Heart right ventricle (tissue), 16 donors: ENCODE measurements around the gene CFAP68. TPM values are rescaled to one million over a fixed set of nuclear protein-coding genes. Genes with fewer than 3 reads are reported as not detected.

ENCODE experiments used
- ATAC-seq, 8 donors: fragments of 200-7000 bp; cut with Tn5 transposase; one replicate each; pipeline ENCODE4 v1.9.1; 2020; ENCODE audit warnings: mild to moderate bottlenecking in 8 of 8, moderate library complexity in 8 of 8, moderate number of reproducible peaks in 1 of 8
- DNase-seq, 2 donors: peaks; one replicate each; pipeline ENCODE4 v3.0.0-alpha.2; 2020
- H3K27ac ChIP-seq, 10 donors: fragments of 200-600 bp; sonication (generic) in 2 of 10; one replicate each; pipeline versions ENCODE4 v1.5.0 to v1.8.0; 2020 to 2022; ENCODE audit warnings: mild to moderate bottlenecking in 3 of 10
- H3K27me3 ChIP-seq, 7 donors: fragments of 200-600 bp; one replicate each; pipeline ENCODE4 v1.8.0; 2021 to 2022; ENCODE audit warnings: mild to moderate bottlenecking in 2 of 7
- H3K36me3 ChIP-seq, 9 donors: fragments of 200-600 bp; sonication (generic) in 1 of 9; one replicate each; pipeline versions ENCODE4 v1.5.0 to v1.8.0; 2020 to 2022; ENCODE audit warnings: mild to moderate bottlenecking in 2 of 9
- H3K4me1 ChIP-seq, 9 donors: fragments of 200-600 bp; sonication (generic) in 1 of 9; one replicate each; pipeline versions ENCODE4 v1.5.0 to v1.8.0; 2020 to 2022; ENCODE audit warnings: mild to moderate bottlenecking in 4 of 9
- H3K4me3 ChIP-seq, 10 donors: fragments of 200-600 bp; sonication (generic) in 2 of 10; one replicate each; pipeline versions ENCODE4 v1.5.0 to v1.8.0; 2020 to 2022; ENCODE audit warnings: mild to moderate bottlenecking in 7 of 10, moderate library complexity in 2 of 10
- H3K9me3 ChIP-seq, 11 donors: fragments of 200-600 bp in 10 of 11; sonication (generic) in 2 of 11; one replicate each; pipeline versions ENCODE4 v1.5.0 to v1.8.0; 2013 to 2022; ENCODE audit warnings: mild to moderate bottlenecking in 2 of 11, control low read depth in 1 of 11, moderate library complexity in 1 of 11
- CTCF ChIP-seq, 9 donors: fragments of 200-600 bp; sonication (generic) in 2 of 9; IDR thresholded peaks; one replicate each; pipeline versions ENCODE4 v1.5.0 to v1.8.0; 2021 to 2022; ENCODE audit warnings: antibody characterized with exemption in 9 of 9, mild to moderate bottlenecking in 5 of 9, moderate library complexity in 1 of 9
- WGBS, 2 donors: extraction: QIAGEN DNeasy Blood & Tissue Kit; methylation state at CpG; one replicate each; pipeline ENCODE4 v1.1.7; 2013; ENCODE audit warnings: inconsistent platforms in 1 of 2; 5-methylcytosine and 5-hydroxymethylcytosine counted together
- intact Hi-C, 10 donors: fragments of 100-400 bp; cut with DNase I; formaldehyde crosslinking; loops; one replicate each; pipeline versions ENCODE4 v1.11.1 to v1.14.2; 2022
- polyA plus RNA-seq, 2 donors: library from polyadenylated mRNA; stranded (reverse); fragments of 200-250 nt; gene quantifications; one replicate each; pipeline ENCODE4 v1.2.3, GENCODE V29; 2013
- total RNA-seq, 10 donors: library from RNA; stranded (reverse); fragmentation: NEBNext Ultra II Directional in 3 of 10; extraction: Animal tissue kit (Norgen Biotek cat#: 25700) in 3 of 10; gene quantifications; one replicate each; pipeline versions ENCODE4 v1.2.1 to v1.2.4, GENCODE V29; 2021 to 2023
- donor health status: Arrhythmogenic right ventricular cardiomyopathy.
- donor health status: ischemic (EF 13 %, LVEDD 7.1; RV severe dilation, severe dysfunction).
- donor health status: healthy with polysubstance abuse.
- donor health status: DM: no; HTN: yes; CAD: no.
- donor health status: DM: no; HTN: no; CAD: no.
- donor health status: ischemic (EF 25% LVEDD 6.9; RV normal size, moderate dysfunction).
- donor health status: ischemic (EF 25% LVEDD 5.7; RV mildly dilated, moderate dysfunction).
- donor health status: healthy.
- donor health status: DM: yes; HTN: yes; CAD: no.
- donor health status: Ischemic cardiomyopathy.
- donor health status: ischemic (EF 35%, LVEDD 5.7; RV mildly dilated, moderate dysfunction).
- donor health status: nonischemic (EF 11% LVEDD 7.7; RV severe dilation, severe dysfunction).
- donor health status: DM: yes; HTN: yes; CAD: no.
- donor health status: PGD.
- donor health status: ischemic (EF 29% LVEDD 5.4; RV normal size, mild dysfunction).
- donor health status: nonischemic (EF 23%, LVEDD 6.1; RV moderate dilation, normal function).

Gene CFAP68
- total and polyA plus RNA-seq, 12 donors, result 14.7 to 38.5 (median 29.6) TPM

- Histone ChIP-seq H3K9me3 (no peaks in the 10 kb centered on the region), H3K4me1 (peaks cover 0 to 13% (median 6%) of the 10 kb centered on the region in 9 donors), H3K27me3 (no peaks in the 10 kb centered on the region), H3K36me3 (peaks cover 0 to 99% (median 19%) of the 10 kb centered on the region in 9 donors), H3K4me3 (no peak overlapping the region), H3K27ac (no peak overlapping the region)
- 97% methylated on average over 7 of the region's 7 CpGs for WGBS, 2 donors
- no peak for TF ChIP-seq CTCF (IDR thresholded peaks at IDR 0.05)
- DNase-seq, result no peak
- ATAC-seq, result no peak
- intact Hi-C loops, result loop anchor here in 3 of 10 donors (2.0 to 10.0 kb wide), 3 partner anchors 235 to 271 kb away; no protein-coding TSS in a partner anchor
Observed at GRCh38 chr11:111835665-111836064, 43.7 kb upstream of the CFAP68 start.

- no peaks in the 10 kb centered on the region for H3K27me3 ChIP-seq
- H3K36me3 ChIP-seq, result peaks cover 0 to 95% (median 19%) of the 10 kb centered on the region in 9 donors
- no peak for TF ChIP-seq CTCF (IDR thresholded peaks at IDR 0.05)
- DNase-seq (no peak), ATAC-seq (peak in 2 of 8 donors; percentile 28)
- peaks cover 0 to 14% (median 6%) of the 10 kb centered on the region in 9 donors for H3K4me1 ChIP-seq
- H3K27ac ChIP-seq, result no peak overlapping the region
- WGBS, 2 donors, result 81% methylated on average over 1 of the region's 1 CpG
- intact Hi-C loops, result loop anchor here in 3 of 10 donors (5.0 to 10.0 kb wide), 2 partner anchors 249 to 271 kb away; no protein-coding TSS in a partner anchor
- no peak overlapping the region for H3K4me3 ChIP-seq
- H3K9me3 ChIP-seq, result no peaks in the 10 kb centered on the region
Observed at GRCh38 chr11:111836162-111836561, 43.2 kb upstream of the CFAP68 start.

- Histone ChIP-seq H3K27me3 (no peaks in the 10 kb centered on the region), H3K36me3 (peaks cover 0 to 91% (median 19%) of the 10 kb centered on the region in 9 donors), H3K4me1 (peaks cover 0 to 19% (median 6%) of the 10 kb centered on the region in 9 donors), H3K9me3 (no peaks in the 10 kb centered on the region), H3K4me3 (no peak overlapping the region), H3K27ac (peak overlapping the region in 1 of 10 donors; percentile 11)
- DNase-seq (no peak), ATAC-seq (no peak)
- 86 to 89% methylated on average over 1 of the region's 1 CpG for WGBS, 2 donors
- TF ChIP-seq CTCF (IDR thresholded peaks at IDR 0.05), result no peak
- intact Hi-C loops, result loop anchor here in 3 of 10 donors (5.0 to 10.0 kb wide), 2 partner anchors 249 to 272 kb away; no protein-coding TSS in a partner anchor
Observed at GRCh38 chr11:111836721-111837120, 42.6 kb upstream of the CFAP68 start.

- Histone ChIP-seq H3K27ac (peak overlapping the region in 1 of 10 donors; percentile 11), H3K4me3 (no peak overlapping the region), H3K9me3 (no peaks in the 10 kb centered on the region), H3K36me3 (peaks cover 0 to 91% (median 19%) of the 10 kb centered on the region in 9 donors), H3K27me3 (no peaks in the 10 kb centered on the region), H3K4me1 (peaks cover 0 to 19% (median 6%) of the 10 kb centered on the region in 9 donors)
- ATAC-seq (no peak), DNase-seq (no peak)
- 89 to 92% methylated on average over 5 of the region's 5 CpGs for WGBS, 2 donors
- intact Hi-C loops, result loop anchor here in 3 of 10 donors (5.0 to 10.0 kb wide), 2 partner anchors 250 to 273 kb away; no protein-coding TSS in a partner anchor
- TF ChIP-seq CTCF (IDR thresholded peaks at IDR 0.05), result no peak
Observed at GRCh38 chr11:111837366-111837891, 41.9 kb upstream of the CFAP68 start.
